Erythroblast (primary cell): ENCODE data around the gene SAMSN1.
"Not testable (repeated sequence)": the region's sequence is repeated elsewhere in the genome, so short reads cannot be mapped to it uniquely, and the experiment has no call there.

ENCODE experiments used
- DNase-seq, 2 experiments: peaks; one replicate each; lab custom pipeline; 2025; lab: John Stamatoyannopoulos, UW
- GATA1 ChIP-seq: IDR thresholded peaks from 2 replicates; pipeline ENCODE4 v1.6.1; 2011; ENCODE audit warnings: low read depth, mild to moderate bottlenecking, control low read depth, low read length, moderate library complexity
- POLR2A ChIP-seq: IDR thresholded peaks from 2 replicates; pipeline ENCODE4 v1.6.1; 2011; ENCODE audit warnings: mild to moderate bottlenecking, low read length

SAMSN1 gene

GRCh38 chr21:14497825-14498224, 48.3 kb downstream of the SAMSN1 start:
- TF ChIP-seq GATA1 (no peak), POLR2A (no peak)
- no peak for DNase-seq

GRCh38 chr21:14495075-14495474, 51.0 kb downstream of the SAMSN1 start:
- TF ChIP-seq GATA1, result no peak
- DNase-seq, result peak; percentile 45 to 81

DNA sequence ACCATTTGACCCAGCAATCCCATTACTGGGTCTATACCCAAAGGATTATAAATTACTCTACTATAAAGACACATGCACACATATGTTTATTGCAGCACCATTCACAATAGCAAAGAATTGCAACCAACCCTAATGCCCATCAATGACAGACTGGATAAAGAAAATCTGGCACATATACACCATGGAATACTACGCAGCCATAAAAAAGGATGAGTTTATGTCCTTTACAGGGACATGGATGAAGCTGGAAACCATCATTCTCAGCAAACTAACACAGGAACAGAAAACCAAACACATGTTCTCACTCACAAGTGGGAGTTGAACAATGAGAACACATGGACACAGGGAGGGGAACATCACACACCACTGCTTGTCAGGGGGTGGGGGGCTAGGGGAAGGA, 51.9 kb downstream of the SAMSN1 start:
- DNase-seq, result not testable (repeated sequence)

- TF ChIP-seq POLR2A (no peak), GATA1 (no peak)
- no peak for DNase-seq
These were observed 52.4 kb downstream of the SAMSN1 start for GRCh38 chr21:14493731-14494130.

- DNase-seq, result no peak
- TF ChIP-seq GATA1 (no peak), POLR2A (no peak)
These were observed 53.2 kb downstream of the SAMSN1 start for GRCh38 chr21:14492931-14493330.

GRCh38 chr21:14491269-14491681, 54.8 kb downstream of the SAMSN1 start:
- DNase-seq, result peak in 1 of 2 experiments; percentile 25
- TF ChIP-seq POLR2A (no peak), GATA1 (no peak)

- no peak for DNase-seq
- TF ChIP-seq GATA1 (no peak), POLR2A (no peak)
These were observed 57.4 kb downstream of the SAMSN1 start for GRCh38 chr21:14488672-14489204.

GRCh38 chr21:14487490-14488432, 58.4 kb downstream of the SAMSN1 start:
- TF ChIP-seq GATA1, result no peak
- peak; percentile 5 to 43 for DNase-seq

- TF ChIP-seq GATA1 (no peak), POLR2A (no peak)
- DNase-seq, result no peak
These were observed 59.2 kb downstream of the SAMSN1 start for GRCh38 chr21:14486869-14487268.

DNA sequence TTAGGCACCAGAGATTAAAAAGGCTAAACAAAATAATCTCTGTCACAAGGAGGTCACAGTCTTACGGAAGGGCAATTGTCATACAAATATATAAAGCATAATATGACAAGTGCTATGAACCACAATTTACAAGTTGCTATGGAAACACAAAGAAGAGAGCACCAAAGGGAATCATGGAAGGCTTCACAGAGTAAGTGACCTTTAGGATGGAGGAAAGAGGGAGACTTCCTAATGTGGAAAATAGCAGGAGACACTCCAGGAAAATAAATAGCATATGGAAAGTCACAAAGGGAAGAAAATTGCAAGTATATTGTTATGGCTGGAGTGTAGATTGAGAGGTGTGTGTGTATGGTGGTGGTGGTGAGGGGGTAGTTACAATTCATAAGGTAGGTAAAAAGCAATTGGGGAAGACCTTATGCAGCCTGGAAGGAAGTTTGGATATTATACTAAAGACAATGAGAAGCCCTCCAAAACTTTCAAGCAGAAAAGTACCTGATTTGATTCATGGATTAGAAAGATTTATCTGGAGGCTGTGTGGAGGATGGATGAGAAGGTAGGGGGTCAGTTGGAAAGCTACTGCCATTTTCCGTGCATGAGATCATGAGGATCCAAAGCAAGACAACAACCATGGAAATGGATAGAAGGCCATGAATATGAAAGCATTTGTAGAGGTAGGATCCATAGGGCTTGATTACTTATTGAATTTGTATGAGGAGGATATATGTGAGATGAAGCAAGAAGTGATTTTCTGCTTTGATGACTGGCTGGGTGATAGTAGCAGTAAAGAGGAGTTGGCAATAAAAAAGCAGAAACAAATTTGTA, 61.7 kb downstream of the SAMSN1 start:
- TF ChIP-seq GATA1 (no peak), POLR2A (no peak)
- DNase-seq, result no peak

DNA sequence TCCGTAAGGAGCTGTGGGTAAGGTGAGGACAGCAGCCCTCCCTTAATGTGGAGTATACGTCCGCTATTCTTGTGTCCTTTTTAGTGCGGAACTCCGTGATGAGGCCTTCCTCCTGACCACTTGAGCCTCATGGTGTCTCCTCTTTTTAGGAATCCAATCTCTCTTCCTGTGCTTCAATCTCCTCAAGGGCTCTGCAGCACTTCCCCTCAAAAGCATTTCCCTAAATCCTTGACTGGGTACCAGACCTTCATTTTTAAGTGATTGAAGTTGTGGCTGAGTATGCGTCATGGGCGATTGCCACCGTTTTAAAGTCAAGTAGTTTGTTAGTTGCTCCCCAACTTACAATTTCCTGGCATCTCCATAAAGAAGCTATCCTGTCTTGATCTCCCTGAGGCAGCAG, 62.8 kb downstream of the SAMSN1 start:
- DNase-seq, result no peak
- TF ChIP-seq GATA1 (no peak), POLR2A (no peak)

DNA sequence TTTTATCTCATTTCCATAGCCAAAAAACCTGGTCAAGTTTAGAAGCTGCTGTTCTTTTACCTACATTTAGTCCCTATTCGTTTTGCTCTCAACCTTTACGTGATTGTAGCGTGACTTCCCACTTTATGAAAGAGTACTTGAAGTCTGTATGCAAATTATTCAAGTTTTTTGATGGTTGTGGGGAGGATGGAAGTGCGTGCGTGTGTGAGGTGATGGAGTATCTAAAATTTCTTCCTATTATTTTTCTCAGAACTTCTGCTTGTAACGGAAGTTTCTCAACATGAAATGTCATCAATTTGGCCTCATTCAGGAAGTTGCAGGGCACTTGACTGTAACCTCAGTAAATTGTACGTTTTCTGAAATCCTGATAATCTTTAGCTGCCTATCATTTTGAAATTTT, 64.0 kb downstream of the SAMSN1 start:
- TF ChIP-seq POLR2A (no peak), GATA1 (no peak)
- no peak for DNase-seq

- no peak for DNase-seq
- TF ChIP-seq GATA1, result no peak
- no peak for TF ChIP-seq POLR2A
These were observed 65.6 kb downstream of the SAMSN1 start for GRCh38 chr21:14480411-14481031.
